COLO829 (cell line): ENCODE measurements around the gene BCL11A.

Experiments
- DNase-seq: peaks from one replicate; pipeline ENCODE4 v3.0.0; 2012; ENCODE audit warnings: low spot score

BCL11A gene

DNA sequence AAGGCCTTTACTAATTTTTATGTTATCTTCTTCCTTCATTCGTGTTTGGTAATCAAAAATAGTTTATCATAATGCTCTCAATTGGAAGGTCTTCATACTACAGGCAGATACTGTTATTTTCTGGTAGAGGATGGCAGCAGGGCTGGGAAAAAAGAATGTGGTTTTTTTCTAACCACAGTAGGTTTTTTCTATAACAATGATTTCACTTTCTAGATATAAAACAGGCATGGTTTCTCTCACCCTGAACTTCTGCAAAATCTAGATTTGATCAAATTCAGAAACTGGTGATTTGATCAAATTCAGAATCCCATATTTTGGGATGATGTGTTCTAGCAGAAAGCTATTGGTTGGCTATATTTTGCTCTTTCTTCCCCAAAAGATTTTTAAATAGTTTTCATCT is 27.6 kb downstream of the BCL11A start:
- DNase-seq, result no peak

DNA sequence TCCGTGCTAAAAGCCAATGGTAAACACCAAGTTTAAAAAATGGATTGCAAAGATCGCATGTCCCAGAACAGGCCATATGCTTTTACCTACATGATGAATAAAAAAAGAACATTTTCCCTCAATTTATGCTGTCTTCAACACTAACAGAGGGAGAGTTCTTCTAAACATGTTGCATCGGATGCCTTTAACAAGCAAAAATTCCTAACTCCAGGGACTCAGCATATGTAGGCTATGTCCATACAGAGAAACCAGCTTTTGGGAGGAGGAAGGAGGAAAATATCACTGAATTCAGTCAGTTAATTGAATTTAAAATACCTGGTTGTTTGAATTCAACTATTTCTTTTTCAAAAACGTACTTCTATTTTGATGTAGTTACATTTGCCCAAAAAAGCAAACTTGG is 28.6 kb downstream of the BCL11A start:
- no peak for DNase-seq

DNA sequence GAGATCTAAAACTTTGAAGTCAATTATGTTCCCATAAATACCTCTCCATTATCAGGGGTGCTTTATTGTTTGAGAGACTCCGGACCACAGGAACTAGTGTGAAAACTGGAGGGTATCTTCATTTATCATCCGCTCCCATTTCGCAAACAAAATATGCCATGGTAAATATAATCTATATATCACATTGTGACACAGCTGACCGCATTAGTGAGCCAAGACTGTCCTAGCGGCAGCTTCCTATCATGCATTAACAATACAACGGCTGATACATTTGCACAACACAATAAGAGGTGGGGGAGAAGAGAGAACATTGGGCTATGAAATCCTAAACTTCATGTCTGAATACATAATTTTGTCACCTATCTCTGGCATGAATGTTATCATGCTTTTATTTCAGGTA is 29.5 kb downstream of the BCL11A start:
- no peak for DNase-seq

DNA sequence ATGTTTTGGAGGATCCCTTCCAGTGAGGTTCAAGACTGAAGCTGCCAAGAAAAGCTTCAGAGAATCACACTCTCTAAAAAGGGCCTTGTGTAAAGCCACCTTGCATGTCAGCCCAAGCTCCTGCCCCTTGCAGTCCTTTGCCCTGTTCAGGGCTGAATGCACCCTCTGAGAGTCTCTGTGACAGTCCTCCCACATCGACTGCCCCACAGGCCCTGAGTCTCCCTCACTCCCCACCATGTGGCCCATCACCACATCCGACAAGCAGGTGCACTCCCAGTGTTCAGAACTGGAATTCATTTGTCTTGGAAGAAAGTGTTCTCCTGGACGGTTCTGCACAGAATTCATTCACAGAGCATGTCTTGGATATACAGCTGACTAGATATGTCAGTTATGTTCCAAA is 31.0 kb downstream of the BCL11A start:
- no peak for DNase-seq

DNA sequence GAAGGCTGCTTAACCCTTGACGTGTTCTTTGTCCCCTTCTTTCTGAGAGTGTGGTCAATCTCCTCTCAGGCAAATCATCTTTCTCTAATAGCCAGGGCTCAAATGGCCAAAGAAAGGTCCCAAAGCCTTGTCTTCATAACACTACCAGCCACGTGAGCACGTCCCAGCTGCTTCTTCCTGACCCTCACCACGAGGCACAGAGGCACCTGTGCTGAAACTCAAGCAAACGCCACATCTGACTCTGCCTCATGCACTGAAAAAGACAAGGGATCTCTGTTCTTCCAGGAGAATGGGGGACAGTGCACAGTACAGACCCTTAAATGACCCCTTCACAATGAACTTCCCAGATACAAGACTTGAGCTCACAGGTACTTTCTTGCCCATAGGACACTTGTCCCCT is 31.8 kb downstream of the BCL11A start:
- no peak for DNase-seq

DNA sequence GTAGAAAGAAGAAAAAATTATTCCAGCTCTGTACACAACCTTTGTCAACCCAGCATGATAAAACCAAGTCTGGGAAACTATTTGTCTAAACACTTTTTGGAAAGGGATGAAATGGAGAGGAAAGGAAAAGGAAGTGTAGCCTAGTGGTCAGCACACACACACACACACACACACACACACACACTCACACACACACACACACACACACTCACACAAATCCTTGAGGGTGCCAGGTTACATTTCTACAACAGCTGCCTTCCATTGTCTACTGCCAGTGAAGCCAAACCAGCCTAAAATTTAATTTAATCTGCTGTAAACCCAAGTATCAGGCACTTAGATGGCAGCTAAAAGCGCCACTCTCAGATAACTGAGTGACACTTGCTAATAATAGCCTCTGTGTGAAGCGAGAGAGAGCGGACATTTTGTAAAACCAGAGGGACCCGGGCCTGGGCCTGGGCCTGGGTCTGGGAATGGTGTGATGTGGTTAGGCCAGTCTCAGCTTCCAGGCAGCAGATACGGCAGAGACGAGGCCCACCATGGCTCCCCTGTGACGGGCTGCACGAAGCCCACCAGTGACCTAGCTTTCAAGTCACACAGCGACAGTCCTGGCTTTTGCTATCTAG is 32.4 kb downstream of the BCL11A start:
- DNase-seq, result no peak

DNA sequence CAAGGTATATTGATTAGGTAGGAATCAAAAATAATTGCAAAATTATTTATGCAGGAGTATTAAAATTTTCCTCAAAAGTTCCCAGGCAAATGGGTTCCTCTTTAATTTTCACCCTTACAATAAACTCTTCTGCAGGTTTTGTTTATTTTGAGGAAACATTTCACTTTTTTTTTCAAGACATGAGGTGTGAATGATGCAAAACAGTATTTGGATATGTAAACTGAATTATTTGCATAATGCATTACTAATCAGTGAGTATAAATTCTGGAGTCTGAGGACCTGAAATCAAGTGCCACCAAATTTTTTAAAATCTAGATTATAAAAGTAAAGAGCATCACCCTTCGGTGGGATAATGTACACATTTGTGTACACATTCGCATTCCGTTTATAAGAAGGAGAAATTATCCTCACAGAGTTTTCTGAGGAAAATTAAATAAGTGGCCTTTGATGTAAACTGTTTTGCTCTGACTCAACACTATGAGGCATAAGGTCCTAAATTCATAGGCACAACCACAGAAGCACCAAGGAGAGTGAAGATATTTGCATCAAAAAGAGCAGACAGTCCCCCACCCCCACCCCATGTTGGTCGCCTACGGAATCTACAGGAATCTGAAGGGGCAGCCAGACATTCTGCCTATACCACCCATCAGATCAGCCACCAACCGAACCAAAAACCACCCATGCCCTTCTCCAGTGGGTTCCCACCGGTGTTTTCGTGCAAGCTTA is 33.1 kb downstream of the BCL11A start:
- no peak for DNase-seq

DNA sequence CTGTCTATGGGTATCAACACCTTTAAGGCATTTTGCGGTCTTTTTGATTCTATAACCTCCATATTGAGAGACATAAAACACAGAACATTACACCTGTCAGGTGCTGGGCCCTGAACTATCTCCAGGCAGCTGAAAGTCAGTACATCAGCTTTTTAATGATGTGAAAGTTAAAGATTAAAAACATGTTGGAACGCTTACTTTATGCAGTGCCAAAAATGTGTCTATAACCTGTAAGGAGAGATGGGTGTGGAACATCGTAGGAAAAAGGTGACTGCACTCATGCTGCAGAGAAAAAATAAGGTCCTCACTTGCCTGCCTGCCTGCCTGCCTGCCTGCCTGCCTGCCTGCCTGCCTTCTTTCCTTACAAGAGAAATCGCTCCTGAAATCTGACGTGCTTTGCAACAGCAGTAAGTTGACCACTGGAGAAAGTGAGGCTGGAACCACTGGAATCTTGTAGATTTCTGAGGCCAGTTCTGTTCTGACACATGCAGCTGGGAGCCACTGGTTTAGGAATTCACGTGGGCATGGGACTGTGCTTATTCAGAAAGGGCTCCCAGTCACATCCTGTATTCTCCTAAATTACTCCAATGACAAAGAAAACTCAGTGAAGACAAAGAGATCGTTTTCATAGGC is 34.1 kb downstream of the BCL11A start:
- no peak for DNase-seq

DNA sequence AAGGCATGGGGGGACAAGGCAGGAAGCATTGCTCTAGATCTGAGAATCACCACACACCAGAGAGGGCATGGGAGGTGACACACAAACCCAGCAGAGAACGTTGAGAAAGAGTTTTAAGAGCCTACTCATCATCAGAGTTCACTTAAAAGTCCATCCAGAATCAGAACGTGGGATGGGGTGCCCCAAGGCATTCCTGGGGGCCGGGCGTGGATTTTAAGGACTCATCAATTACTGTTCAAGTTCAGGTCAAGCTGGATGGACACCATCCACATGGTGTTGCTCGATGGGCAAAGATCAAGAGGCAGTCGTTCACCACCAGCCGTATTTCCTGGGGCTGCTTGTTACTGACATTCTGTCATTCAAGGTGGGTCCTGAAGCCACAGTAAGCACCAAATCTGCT is 34.9 kb downstream of the BCL11A start:
- DNase-seq, result no peak

DNA sequence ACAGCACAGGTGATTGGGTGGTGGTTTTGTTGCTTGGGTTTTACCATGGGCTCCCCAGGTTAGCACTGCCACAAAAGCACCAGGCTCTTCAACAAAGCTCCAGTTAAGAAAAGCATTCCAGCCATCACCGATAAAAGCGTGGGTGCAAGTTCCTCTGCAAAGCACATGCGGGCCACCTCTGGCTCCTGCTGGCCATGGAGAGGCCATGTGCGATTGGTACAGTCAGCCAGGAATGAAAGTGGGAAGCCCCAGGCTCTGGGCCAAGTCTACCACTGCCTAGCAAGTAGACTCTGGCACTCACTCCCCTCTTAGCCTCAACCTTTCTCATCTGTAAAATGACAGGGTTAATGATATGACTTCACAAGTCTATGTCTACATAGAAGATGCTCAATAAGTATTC is 36.0 kb downstream of the BCL11A start:
- no peak for DNase-seq

DNA sequence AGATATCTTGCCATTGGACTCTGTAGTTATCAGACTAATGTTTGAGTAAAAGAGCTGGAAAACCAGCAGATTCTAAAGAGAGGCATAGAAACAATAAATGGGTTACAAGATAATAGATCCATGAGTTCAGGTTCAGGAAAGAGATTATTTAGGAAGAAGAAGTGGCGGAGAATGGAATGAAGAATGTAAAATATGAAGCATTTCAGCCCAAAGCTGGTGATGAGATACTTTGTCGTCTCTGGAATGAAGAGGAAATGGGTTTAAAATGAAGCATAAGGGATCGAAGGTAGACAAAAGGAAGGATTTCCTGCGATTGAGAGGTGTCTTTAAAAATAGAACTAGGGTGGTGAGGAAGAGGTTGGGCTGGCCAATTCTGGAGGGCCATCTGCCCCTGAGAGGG is 36.6 kb downstream of the BCL11A start:
- DNase-seq, result no peak

DNA sequence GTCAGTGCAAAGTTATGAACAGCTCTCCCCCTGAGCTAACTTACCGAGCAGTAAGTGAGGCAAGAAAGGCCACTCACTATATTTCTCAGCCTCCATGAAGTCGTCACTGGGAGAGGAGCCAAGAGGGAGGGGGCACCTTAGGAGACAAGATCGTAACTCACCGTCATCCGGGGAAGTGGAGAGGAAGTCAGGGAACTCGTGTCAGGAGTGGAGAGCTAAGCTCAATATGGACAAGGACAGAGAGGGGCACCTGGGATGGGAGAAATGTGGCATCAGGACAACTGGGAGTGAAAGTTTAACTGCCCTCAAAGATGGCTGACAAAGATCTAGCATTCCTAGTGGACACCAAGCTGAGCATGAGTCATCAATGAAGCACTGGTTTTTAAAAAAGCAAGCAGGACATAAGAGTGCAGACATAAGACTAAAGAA is 37.1 kb downstream of the BCL11A start:
- peak; percentile 26 for DNase-seq

DNA sequence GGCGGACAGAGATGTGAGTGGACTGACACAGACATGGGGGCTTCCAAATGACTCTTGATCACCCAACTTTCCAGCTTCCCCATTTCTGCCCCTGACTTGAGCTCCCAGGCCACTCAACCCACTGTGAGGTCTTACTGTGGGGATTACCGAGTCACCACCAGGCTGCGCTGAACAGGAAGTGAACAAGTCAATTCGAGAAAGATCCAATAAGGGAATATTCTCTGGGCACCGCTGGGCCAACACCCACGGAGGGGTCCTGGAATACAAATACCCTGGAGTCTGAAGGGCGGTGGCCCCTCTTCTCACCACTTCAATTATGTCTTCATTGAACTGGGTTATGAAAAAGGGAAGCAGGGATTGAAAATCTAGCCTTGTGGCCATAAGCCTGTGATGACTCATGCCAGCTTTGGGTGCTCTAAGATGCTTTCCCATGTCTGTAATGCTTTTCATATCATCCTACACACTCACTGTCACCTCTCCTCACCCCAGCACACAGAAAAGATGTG is 37.7 kb downstream of the BCL11A start:
- DNase-seq, result peak; percentile 9

DNA sequence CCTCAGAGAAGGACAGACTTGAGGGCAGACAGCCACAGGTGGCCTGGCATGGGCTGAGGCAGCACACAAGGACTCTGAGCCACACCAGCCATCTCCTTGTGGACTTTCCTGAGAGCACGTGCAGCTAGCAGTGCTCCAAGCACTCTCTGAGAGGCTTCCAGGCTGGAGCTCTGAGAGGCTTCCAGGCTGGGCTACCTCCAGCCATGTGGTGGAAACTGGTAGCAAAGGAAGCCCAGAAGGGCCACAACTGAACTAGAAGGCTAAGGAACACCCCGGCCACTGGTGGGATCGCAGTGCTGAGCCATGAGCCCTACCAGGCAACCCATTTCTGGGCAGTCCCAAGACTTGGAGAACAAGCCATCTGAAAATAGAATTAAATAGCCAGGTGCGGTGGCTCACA is 39.5 kb downstream of the BCL11A start:
- DNase-seq, result no peak

DNA sequence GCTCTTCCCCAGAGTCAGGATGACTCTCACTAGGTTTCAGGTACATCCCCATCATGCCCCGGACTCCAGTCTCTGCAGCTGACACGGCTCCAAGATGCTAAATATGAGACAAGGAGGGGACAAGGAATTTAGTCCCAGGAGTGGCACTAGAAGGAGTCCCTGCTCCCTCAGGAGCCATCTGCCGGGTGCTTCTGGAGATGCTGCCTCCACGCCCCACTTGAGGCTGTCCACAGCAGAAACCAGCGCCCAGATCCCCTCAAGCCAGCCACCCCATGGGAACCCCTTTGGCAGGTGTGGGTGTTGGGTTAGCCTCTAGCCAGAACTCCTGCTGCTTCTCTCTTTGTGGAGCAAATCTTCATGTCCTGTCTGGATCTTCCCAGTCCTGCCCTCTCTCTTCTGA is 40.3 kb downstream of the BCL11A start:
- no peak for DNase-seq

DNA sequence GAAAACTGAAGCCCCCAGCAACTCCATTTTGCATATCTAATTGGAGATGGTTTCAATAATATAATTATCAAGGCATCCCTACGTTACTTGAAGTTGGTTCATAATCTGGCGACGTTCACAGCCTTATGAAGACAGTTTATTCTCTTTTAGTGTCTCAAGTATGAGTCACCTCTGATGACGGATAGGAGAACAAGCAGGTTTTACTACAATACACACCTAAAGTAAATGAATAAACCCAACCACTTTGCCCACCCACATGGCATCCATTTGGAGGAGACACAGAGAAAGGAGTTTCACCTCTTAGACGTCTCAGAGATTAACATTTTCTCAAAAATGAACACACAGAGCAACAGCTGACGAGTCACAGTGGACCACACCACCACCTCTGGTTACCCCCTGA is 40.8 kb downstream of the BCL11A start:
- no peak for DNase-seq

DNA sequence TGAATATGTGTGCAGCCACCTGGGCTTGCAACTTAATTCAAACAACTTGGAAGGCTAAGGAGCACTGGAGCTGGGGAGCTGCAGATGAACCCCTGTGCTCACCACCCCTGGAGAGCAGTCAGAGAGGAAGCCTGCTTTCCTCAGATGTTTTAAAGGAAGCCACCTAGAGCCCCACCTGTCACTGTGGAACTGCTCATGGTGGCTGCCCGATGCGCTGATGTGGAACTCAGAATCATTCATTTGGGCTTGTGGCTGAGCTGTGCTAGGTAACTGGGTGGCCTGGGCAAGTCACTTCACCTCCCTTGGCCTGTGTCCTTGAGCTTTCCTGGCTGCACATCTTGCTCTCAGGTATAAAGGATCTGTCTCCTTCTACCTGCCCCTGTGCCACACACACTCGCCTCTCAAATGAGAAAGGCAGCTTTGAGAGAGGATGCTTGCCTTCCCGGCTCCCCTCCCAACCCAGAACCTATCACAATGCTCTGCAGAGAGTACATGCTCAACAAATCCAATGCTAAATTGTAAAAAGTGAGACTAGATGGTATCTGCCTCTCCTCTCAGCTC is 41.3 kb downstream of the BCL11A start:
- DNase-seq, result no peak

DNA sequence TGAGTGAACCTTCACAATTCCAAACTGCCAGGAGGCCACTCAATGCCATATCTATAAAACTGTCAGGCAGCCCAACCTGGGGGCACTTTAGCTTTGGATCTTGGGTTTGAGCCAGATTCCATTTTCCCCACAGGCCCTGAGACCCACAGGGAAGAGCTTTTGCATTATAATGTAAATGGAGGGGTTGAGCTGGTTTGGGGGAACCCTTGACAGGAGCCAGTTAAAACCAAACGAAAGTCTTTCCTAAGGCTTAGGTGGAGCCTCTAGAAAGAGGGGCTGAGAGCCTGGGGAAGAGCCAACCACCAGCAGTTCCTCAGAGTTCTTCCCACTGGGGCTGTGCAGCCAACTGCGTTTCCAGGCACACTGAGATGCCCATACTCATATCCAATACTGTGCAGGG is 42.7 kb downstream of the BCL11A start:
- no peak for DNase-seq

DNA sequence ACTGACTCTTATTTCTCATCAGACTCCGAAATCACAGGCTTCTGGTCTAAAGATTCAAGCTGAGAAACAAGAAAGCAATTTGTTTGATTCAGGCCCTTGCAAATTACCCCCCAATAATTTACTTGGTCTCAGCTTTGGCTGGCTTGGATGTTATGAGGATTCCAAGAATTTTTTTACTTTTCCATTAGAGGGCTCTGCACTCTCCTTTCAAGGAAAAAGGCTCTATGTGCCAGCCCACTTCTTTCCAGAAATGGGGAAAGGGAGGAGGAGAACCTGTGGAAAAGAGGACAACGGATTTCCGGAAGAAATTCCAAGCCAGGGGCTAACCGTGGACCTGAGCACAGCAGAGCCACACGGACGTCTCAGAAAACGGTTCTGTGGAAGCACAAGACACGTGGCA is 44.4 kb downstream of the BCL11A start:
- DNase-seq, result no peak

DNA sequence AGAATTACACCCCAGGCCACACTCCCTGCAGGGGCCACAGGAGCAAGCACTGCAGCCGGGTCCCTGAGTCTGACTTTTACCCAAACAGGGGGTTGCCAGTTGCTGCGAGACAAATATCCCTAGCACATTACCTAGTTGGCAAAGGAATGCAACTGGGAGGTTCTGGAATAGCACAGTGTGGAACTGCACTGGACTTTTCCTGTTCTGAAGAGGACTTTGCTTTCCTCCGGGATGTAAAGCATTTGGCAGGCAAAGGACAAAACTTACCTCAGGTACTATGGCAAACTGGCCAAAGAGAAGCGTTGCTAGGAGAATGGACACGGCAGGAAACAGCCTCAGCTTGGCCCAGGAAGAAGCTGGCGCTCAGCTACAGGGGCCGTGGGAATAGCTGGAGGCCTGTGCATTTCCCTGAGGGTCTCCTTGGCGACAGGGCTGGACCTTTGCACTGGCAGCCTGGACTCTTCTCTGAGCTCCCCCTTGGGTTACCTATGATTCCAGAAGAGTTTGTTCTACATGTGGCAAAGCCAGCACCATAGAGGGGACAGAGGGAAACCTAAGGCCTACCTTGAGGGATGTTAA is 45.0 kb downstream of the BCL11A start:
- no peak for DNase-seq

DNA sequence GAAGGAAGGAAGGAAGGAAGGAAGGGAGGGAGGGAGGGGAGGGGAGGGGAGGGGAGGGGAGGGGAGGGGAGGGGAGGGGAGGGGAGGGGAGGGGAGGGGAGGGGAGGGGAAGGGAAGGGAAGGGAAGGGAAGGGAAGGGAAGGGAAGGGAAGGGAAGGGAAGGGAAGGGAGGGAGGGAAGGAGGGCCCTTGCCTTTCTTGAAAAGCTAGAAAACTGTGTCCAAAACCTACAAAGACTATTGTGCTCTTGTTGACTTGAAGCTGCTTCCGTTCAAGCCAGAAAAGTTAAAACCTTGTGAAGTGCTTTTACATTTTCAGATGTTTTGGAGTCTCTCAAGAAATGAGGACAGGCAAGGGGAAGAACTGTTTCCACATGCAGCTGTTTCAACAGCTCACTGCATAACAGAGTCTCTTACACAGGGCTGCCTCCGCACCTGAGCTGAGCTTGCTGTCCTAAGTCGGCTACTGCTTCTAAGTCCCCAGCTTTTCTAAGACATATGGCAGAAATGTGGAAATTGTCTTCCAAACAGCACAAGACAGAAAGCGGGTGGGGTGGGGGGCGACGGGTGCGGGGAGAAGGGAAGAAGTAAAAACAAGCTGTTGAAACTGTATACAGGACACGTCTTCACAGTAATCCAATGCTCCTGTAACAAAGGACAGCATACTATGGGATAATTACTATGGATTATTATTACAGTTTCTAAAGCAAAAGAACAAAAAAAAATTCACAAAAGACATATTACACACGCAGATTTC is 46.1 kb downstream of the BCL11A start:
- no peak for DNase-seq

DNA sequence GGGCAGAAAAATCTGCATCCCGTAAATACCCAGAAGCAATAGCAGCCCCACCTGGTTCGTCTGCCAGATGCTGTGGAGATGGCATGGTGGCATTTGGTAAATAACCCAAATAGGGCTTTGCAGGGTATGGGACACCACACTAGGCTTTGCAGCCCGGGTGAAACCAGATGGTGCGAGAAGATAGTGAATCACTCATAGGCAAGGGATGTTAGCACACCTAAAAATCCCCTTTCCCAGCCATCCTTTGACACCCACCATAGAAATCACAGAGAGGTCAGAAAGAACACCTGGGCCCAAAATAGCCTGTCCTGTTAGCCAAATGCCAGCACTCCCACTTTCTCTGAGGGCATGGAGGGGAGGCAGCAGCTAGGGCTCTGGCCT is 47.6 kb downstream of the BCL11A start:
- DNase-seq, result no peak
